Activated gamma-delta T cell treated with anti-CD3 and anti-CD28 coated beads, Interleukin-2, amount 50 U/mL, for 16 hours (primary cell): ENCODE measurements around the gene PFKL.
"Not testable (repeated sequence)": the region's sequence is repeated elsewhere in the genome, so short reads cannot be mapped to it uniquely, and the experiment has no call there.

Source experiments
- DNase-seq: peaks from one replicate; pipeline ENCODE4 v3.0.0-alpha.2; 2020; ENCODE audit warnings: low read depth

Gene PFKL

DNA sequence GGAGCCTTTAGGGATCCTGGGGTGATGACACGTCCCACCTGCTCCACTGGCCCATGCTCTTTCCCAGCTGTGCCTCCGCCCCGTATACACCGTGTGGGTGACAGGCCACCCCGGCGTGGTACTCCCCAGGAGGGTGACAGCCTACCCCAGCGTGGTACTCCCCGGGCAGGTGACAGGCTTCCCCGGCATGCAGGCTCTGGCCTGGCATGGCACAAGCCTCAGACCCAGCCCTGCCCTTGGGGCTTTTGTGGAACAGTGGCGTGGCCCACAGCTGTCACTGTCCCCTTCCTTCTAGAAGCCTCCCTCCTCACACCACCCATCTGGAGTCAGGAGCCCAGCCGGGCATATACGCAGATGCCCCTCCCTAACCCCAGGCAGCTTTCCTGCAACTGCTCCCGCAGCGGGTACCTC is 4.7 kb upstream of the PFKL start:
- DNase-seq: no peak

DNA sequence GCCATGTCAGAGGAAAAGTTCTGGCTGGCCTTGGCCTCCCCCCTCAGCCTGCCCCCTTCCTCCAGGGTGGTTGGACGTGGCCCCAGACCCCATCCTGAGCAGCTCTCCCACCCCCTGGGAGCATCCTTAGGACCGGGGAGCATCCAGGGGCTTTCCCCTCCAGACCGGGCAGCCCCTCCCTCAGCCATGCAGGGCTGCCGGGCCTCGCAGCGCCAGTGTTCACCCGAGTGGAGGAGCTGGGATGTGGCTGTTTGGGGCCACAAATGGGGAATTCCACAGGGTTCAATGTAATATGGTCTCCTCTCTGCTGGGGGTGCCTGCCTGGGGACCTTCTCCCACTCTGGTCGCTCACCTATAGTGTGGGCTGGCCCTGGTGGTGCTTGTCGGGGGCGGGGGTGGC is 4.2 kb upstream of the PFKL start:
- no peak for DNase-seq

DNA sequence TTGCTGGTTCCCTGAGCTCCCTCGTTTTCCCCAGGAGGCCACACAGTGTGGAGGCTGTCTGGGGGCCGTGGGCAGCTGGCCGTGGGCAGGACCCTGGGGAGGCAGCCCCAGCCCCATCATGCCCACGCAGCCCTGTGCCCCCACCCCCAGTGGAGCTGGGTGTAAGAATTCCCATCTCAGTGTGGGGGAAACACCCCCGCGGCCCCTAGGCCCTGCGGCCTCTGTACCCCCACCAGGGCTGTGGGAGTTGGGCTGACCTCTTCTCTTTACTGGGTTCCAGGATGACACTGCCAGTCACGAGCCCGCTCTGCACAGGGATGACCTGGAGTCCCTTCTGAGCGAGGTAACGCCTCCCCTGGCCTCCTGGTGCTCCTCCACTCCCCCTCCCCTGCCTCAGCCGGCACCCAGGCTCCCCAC is 3.7 kb upstream of the PFKL start:
- no peak for DNase-seq

- no peak for DNase-seq
Observed at GRCh38 chr21:44296916-44297315, 2.9 kb upstream of the PFKL start.

DNA sequence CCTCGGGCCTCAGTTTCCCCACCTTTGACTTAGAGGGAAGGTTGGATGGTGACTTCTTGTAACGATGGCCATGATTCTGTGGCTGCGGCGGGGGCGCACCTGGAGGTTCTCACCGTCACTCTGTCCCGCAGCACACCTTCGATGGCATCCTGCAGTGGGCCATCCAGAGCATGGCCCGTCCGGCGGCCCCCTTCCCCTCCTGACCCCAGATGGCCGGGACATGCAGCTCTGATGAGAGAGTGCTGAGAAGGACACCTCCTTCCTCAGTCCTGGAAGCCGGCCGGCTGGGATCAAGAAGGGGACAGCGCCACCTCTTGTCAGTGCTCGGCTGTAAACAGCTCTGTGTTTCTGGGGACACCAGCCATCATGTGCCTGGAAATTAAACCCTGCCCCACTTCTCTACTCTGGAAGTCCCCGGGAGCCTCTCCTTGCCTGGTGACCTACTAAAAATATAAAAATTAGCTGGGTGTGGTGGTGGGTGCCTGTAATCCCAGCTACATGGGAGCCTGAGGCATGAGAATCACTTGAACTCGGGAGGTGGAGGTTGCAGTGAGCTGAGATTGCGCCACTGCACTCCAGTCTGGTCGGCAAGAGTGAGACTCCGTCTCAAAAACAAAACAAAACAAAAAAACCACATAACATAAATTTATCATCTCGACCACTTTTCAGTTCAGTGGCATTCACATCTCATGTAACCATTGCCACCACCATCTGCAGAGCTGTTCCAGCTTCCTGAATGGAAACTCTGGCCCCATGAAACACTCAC is 2.1 kb upstream of the PFKL start:
- peak; percentile 50 for DNase-seq

GRCh38 chr21:44298301-44298700 is 1.6 kb upstream of the PFKL start:
- DNase-seq: no peak

- no peak for DNase-seq
Observed at GRCh38 chr21:44299085-44299457, 782 bp upstream of the PFKL start.

DNA sequence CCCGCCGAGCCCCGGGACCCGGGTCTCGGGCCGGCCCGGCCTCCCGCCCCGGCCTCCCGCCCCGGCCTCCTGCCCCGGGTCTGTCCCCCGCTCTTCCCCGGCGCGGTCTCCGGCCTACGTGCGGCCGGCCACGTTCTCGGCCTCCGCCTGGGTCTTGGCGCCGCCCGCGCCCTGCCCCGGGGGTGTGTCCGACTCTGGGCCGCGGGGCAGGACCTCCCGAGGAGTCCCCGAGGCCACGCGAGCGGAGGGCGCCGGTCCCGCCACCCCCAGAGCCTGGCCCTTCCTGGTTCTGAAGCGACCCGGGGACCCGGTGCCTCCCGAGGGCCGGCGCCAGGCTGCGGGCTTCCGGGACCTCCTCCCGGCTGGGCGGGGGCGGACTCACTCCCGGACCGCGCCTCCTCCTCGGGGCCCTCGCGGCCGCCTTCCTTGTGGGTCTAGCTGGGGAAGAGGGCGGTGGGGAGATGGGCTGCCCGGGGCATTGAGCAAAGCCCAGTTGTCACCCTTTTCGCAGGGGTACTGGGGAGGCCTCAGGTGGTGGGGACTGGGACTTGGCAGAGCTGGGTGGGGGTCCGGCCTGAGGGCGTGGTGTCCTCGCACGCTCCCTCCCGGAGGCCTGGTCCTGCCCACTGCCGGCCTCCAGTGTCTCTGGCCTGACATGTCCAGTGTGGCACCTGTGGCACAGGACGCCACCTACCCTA is 558 bp downstream of the PFKL start:
- DNase-seq: peak; percentile 20

- no peak for DNase-seq
Observed at GRCh38 chr21:44301141-44301540, 1.3 kb downstream of the PFKL start.

GRCh38 chr21:44301961-44302406 is 2.1 kb downstream of the PFKL start:
- DNase-seq: no peak

GRCh38 chr21:44302573-44303401 is 2.9 kb downstream of the PFKL start:
- not testable (repeated sequence) for DNase-seq

DNA sequence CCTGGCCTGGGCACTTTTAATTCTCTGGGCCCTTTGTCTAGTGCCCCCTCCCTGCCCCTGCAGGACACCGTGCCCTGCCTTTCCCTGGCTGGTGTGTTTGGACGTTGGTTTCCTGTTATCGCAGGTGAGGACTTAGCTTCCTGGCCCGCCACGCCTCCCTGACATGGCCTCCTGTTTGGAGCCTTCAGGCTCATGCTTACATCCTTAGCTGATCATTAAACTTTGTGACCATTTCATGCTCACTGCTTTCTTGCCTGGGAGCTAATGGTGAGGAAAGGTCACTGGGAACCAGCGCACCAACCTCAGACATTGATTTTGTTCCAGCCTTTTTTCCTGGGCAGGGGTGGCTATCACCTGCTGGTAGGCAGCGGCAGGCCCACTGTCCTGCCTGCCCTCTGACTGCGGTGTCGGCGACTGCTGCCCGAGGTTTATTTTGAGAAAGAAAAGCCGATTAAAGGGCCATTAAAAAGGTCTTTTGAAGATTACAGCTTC is 3.7 kb downstream of the PFKL start:
- no peak for DNase-seq

DNA sequence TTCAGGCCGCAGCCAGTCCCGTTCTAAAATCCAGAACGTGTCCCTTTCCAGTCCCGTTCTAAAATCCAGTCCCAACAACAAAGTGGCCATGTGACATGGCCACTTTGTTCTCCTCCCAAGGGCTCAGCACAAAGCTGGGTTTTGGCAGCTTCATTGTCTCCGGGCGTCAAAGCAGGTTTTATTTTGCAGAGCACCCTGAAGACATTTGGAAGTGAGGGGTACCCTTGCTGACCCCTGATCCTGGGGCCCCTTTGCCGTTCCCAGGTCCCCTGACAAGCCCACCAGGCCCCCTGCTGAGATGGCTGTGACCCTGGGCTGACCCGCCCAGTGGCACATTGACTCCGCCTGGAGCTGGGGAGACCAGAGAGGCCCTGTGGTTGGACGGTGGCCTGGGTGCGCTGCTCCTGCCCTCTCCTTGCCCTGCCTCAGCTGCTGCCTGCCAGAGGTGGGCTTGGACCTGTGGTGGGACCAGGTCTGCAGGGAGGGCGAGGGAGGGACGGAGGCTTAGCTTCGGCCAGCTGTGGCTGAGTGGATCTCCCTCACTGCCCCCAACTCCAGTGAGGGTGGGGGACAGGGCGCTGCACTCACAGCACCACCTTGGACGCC is 4.3 kb downstream of the PFKL start:
- no peak for DNase-seq

GRCh38 chr21:44304877-44305293 is 5.0 kb downstream of the PFKL start:
- DNase-seq: peak; percentile 29

DNA sequence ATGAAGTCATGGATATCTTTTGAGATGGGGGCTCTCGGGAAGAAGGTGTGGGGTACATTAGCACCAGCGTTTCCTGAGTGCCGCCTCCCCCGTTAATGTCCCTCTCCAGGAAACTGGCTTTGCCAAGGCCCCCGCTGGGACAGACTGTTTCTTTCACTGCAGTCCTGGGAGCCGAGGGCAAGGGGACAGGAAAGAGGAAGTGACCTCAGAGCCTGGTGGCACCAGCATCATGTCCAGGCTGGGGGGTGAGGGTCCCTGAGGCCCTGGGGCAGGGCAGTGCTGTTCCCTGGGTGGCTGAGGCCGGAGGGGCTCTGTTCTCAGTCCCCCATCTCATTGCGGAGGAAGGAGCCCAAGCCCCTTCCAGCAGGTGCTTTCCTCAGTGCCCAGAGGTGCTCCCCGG is 5.8 kb downstream of the PFKL start:
- no peak for DNase-seq

DNA sequence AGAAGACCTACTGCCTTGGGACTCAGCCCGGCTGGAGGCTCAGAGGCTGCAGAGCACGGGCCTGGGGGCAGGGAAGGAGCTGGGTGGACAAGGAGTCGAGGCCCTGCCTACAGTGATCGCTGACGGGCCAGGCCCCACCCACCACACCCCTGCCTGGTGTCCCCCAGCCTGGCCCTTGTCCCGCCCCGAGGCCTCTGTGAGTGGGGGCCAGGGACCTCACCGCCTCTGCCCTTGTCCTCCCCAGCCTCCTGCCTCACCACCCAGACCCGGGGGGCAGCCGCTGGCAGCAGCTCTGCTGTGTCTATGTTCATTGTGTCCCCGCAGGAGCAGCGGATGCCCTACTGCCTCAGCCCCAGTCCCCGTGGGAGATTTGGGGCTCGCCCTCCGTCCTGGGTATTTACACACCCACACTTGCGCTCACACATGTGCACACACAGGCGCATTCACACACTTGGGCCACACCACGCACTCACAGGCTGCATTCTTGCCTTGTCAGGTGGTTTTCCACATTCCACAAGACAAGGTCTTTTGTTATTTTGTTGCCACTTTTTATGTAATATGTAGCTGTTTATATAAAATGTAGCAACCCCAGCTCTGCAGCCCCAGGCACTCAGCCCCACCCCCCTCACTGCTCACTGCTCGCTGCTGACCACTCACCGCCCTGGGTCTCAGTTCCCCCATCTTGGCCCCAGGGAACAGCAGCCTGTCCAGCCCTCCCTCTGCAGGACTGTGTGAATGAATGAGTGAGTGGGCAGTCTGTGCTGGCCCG is 7.3 kb downstream of the PFKL start:
- DNase-seq: no peak

- no peak for DNase-seq
Observed at GRCh38 chr21:44310628-44311507, 11.0 kb downstream of the PFKL start.

DNA sequence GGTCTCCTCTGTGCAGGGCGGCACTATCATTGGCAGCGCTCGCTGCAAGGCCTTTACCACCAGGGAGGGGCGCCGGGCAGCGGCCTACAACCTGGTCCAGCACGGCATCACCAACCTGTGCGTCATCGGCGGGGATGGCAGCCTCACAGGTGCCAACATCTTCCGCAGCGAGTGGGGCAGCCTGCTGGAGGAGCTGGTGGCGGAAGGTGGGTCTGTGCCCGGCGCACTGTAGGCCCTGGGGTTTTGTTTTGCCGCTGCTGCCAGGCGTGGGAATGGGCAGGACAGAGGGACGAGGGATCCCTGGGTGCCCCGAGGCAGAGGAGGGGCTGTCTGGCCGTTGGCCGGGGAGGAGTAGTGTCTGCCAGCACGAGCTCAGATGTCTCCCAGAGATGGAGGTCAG is 12.2 kb downstream of the PFKL start:
- no peak for DNase-seq

DNA sequence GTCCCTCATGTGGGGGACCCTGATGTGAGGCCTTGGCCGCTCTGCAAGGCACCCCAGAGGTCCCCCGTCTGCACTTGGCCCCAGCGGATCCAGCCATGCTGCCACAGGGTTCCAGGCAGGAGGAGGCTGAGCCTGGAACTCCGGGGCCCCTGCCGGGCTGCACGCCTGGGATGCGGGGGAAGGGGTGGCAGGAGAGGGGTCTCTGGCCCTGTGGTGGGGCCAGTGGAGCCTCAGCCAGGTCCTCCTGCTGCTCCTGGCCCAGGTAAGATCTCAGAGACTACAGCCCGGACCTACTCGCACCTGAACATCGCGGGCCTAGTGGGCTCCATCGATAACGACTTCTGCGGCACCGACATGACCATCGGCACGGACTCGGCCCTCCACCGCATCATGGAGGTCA is 12.9 kb downstream of the PFKL start:
- DNase-seq: no peak

- DNase-seq: no peak
Observed at GRCh38 chr21:44313451-44313850, 13.6 kb downstream of the PFKL start.
